GM12878 (cell line): ENCODE measurements around the gene AMZ2. TPM values are rescaled to one million over a fixed set of nuclear protein-coding genes. Genes with fewer than 3 reads are reported as not detected.

Source experiments
- ATAC-seq: fragments of 200-7000 bp; cut with Tn5 transposase; 3 replicates; pipeline ENCODE4 v1.9.1; 2020; ENCODE audit warnings: mild to moderate bottlenecking, moderate library complexity
- BruUV-seq: library from RNA; stranded (reverse); fragments of 400-500 nt; replicated peaks from 2 replicates; lab custom pipeline; 2021; lab: Mats Ljungman, UMichigan
- CTCF ChIA-PET: fragments of 300-600 bp; sonication (Branson Sonifier 250); formaldehyde crosslinking; extraction: SDS; loops from one replicate; lab custom pipeline; 2021; ENCODE audit warnings: inconsistent platforms; lab: Yijun Ruan, JAX
- POLR2A ChIA-PET: fragments of 350-600 bp; formaldehyde crosslinking; extraction: SDS; loops from one replicate; lab custom pipeline; 2021; ENCODE audit warnings: inconsistent platforms; lab: Charles Lee
- RAD21 ChIA-PET: fragments of 300-600 bp; sonication (Branson Sonifier 250); formaldehyde crosslinking; loops from one replicate; lab custom pipeline; 2023; ENCODE audit warnings: antibody characterized with exemption; ENCODE audit not compliant: unreplicated experiment; lab: Charles Lee
- SMC1A ChIA-PET: fragments of 300-600 bp; sonication (Branson Sonifier 250); formaldehyde crosslinking; loops from one replicate; lab custom pipeline; 2023; ENCODE audit not compliant: unreplicated experiment, uncharacterized antibody; lab: Charles Lee
- DNase-seq: peaks from one replicate; pipeline ENCODE4 v3.0.0-alpha.2; 2011; ENCODE audit warnings: low read depth, low spot score
- FAIRE-seq: peaks from 3 replicates; lab custom pipeline; 2011; peaks lifted over from hg19 to GRCh38; lab: Jason Lieb, UNC
- H2AFZ ChIP-seq: 2 replicates; pipeline ENCODE4 v1.6.0; 2011; ENCODE audit warnings: low read depth, low read length, control low read depth; ENCODE audit not compliant: control insufficient read depth
- H3K27ac ChIP-seq: 2 replicates; pipeline ENCODE4 v1.5.1; 2011; ENCODE audit warnings: control low read depth; ENCODE audit not compliant: control insufficient read depth, insufficient read depth
- H3K27me3 ChIP-seq, 2 experiments: replicated peaks in 1 of 2; 2 replicates each; pipeline versions ENCODE4 v1.6.0 to v1.6.1; 2011; ENCODE audit warnings: low read length in 1 of 2; ENCODE audit not compliant: control insufficient read depth in 2 of 2, insufficient read depth in 2 of 2
- H3K36me3 ChIP-seq, 2 experiments: 2 replicates each; pipeline ENCODE4 v1.5.1; 2011; ENCODE audit warnings: low read length in 1 of 2; ENCODE audit not compliant: control insufficient read depth in 2 of 2, insufficient read depth in 2 of 2
- H3K4me1 ChIP-seq: 2 replicates; pipeline ENCODE4 v1.6.1; 2011; ENCODE audit warnings: mild to moderate bottlenecking, low read length, moderate library complexity, mixed read lengths; ENCODE audit not compliant: control insufficient read depth, insufficient read depth
- H3K4me2 ChIP-seq: 2 replicates; pipeline ENCODE4 v1.6.0; 2011; ENCODE audit warnings: control low read depth; ENCODE audit not compliant: control insufficient read depth, insufficient read depth
- H3K4me3 ChIP-seq: fragments of 200-600 bp; sonication (generic); 2 replicates; pipeline ENCODE4 v1.5.1; 2016
- H3K79me2 ChIP-seq: 2 replicates; pipeline ENCODE4 v1.6.0; 2011; ENCODE audit warnings: low read length; ENCODE audit not compliant: control insufficient read depth, insufficient read depth
- H3K9ac ChIP-seq: 2 replicates; pipeline ENCODE4 v1.8.0; 2011; ENCODE audit warnings: low read length, control low read depth, mixed read lengths; ENCODE audit not compliant: control insufficient read depth, insufficient read depth
- H3K9me3 ChIP-seq: replicated peaks from 3 replicates; pipeline ENCODE4 v1.5.1; 2011; ENCODE audit warnings: mild to moderate bottlenecking, low read length; ENCODE audit not compliant: control insufficient read depth, insufficient read depth
- H4K20me1 ChIP-seq: 2 replicates; pipeline ENCODE4 v1.6.0; 2011; ENCODE audit not compliant: control insufficient read depth, insufficient read depth
- BCL11A ChIP-seq: IDR thresholded peaks from 2 replicates; pipeline ENCODE4 v1.6.1; 2011; ENCODE audit warnings: low read depth, low read length
- BHLHE40 ChIP-seq, 2 experiments: fragments of 450-650 bp in 1 of 2; IDR thresholded peaks; 2 replicates each; pipeline ENCODE4 v1.6.1; 2011 to 2017; ENCODE audit warnings: low read depth in 2 of 2, borderline replicate concordance in 1 of 2, improper control_type of control experiment in 1 of 2, low read length in 1 of 2, mild to moderate bottlenecking in 1 of 2
- DPF2 ChIP-seq: fragments of 450-650 bp; IDR thresholded peaks from 2 replicates; pipeline ENCODE4 v1.6.1; 2017; ENCODE audit warnings: mild to moderate bottlenecking
- EGR1 ChIP-seq, 2 experiments: IDR thresholded peaks; 1 replicate in 1 of 2; 2 replicates in 1 of 2; pipeline ENCODE4 v1.6.1; 2011 to 2012; ENCODE audit warnings: low read depth in 2 of 2, low read length in 2 of 2, borderline replicate concordance in 1 of 2, mild to moderate bottlenecking in 1 of 2, moderate library complexity in 1 of 2
- ETV6 ChIP-seq, 2 experiments: fragments of 450-650 bp in 1 of 2; IDR thresholded peaks in 1 of 2; conservative IDR thresholded peaks in 1 of 2; 2 replicates each; pipeline ENCODE4 v1.6.1; 2014; ENCODE audit warnings: antibody characterized with exemption in 1 of 2, borderline replicate concordance in 1 of 2, low read depth in 1 of 2, mild to moderate bottlenecking in 1 of 2, moderate library complexity in 1 of 2
- JUND ChIP-seq: IDR thresholded peaks from 2 replicates; pipeline ENCODE4 v1.6.1; 2012; ENCODE audit warnings: low read depth, mild to moderate bottlenecking, low read length, improper control_type of control experiment, moderate library complexity
- LARP7 ChIP-seq: fragments of 450-650 bp; IDR thresholded peaks from 2 replicates; pipeline ENCODE4 v1.6.1; 2017; ENCODE audit warnings: mild to moderate bottlenecking
- NBN ChIP-seq: fragments of 450-650 bp; IDR thresholded peaks from 2 replicates; pipeline ENCODE4 v1.6.1; 2016
- NFYB ChIP-seq: IDR thresholded peaks from 2 replicates; pipeline ENCODE4 v1.6.1; 2011; ENCODE audit warnings: low read depth, mild to moderate bottlenecking, low read length, improper control_type of control experiment, moderate library complexity; ENCODE audit not compliant: insufficient read depth
- PML ChIP-seq: IDR thresholded peaks from 2 replicates; pipeline ENCODE4 v1.6.1; 2012; ENCODE audit warnings: low read length, inconsistent platforms
- RAD21 ChIP-seq: IDR thresholded peaks from 2 replicates; pipeline ENCODE4 v1.6.1; 2011; ENCODE audit warnings: mild to moderate bottlenecking, low read depth, low read length, moderate library complexity; ENCODE audit not compliant: insufficient read depth
- SRF ChIP-seq, 2 experiments: IDR thresholded peaks; 2 replicates each; pipeline ENCODE4 v1.6.1; 2011; ENCODE audit warnings: low read depth in 2 of 2, low read length in 2 of 2, mild to moderate bottlenecking in 1 of 2, moderate library complexity in 1 of 2
- TCF12 ChIP-seq: IDR thresholded peaks from 2 replicates; pipeline ENCODE4 v1.6.1; 2011; ENCODE audit warnings: low read depth, mild to moderate bottlenecking, low read length
- TCF3 ChIP-seq: IDR thresholded peaks from 2 replicates; pipeline ENCODE4 v1.6.1; 2012; ENCODE audit warnings: low read depth, mild to moderate bottlenecking, low read length, borderline replicate concordance; ENCODE audit not compliant: insufficient read depth
- ZSCAN29 ChIP-seq: fragments of 450-650 bp; IDR thresholded peaks from 2 replicates; pipeline ENCODE4 v1.6.1; 2017; ENCODE audit warnings: mild to moderate bottlenecking, moderate library complexity
- WGBS: methylation state at CpG from one replicate; pipeline ENCODE4 v1.1.6; 2016; ENCODE audit warnings: low lambda C conversion rate; ENCODE audit not compliant: insufficient replicate concordance, insufficient coverage; ENCODE audit errors: missing lambda C conversion rate; 5-methylcytosine and 5-hydroxymethylcytosine counted together
- in situ Hi-C: fragments of 300-500 bp; cut with MboI; formaldehyde crosslinking; loops from 9 replicates; pipeline ENCODE4 v1.14.3; 2018; ENCODE audit warnings: mixed read lengths
- intact Hi-C: fragments of 100-400 bp; cut with micrococcal nuclease; formaldehyde crosslinking; loops from one replicate; pipeline ENCODE4 v1.14.2; 2022; ENCODE audit not compliant: unreplicated experiment
- polyA plus RNA-seq, 11 experiments: library from polyadenylated mRNA; depleted of rRNA in 4 of 11; unstranded in 6 of 11; stranded (reverse) in 5 of 11; fragments of >200 nt; fragmentation: Nextera tagmentation in 4 of 11; fragmentation: Illumina TruSeq in 1 of 11; extraction: Ambion mirVana in 4 of 11; extraction: Trizol in 1 of 11; gene quantifications; 1 replicate in 1 of 11; 2 replicates in 10 of 11; pipeline versions ENCODE4 v1.2.1 to v1.2.3, GENCODE V29; 2011 to 2016; ENCODE audit warnings: inconsistent platforms in 2 of 11, missing spikeins in 2 of 11, low read depth in 1 of 11
- total RNA-seq, 4 experiments: library from RNA; depleted of rRNA in 3 of 4; stranded (reverse); fragments of >200 nt in 3 of 4; fragmentation: Illumina TruSeq in 1 of 4; extraction: Trizol in 1 of 4; gene quantifications; 2 replicates each; pipeline versions ENCODE4 v1.2.1 to v1.2.3, GENCODE V29; 2013 to 2021
- TF ChIP-seq, protein P1 (sequence below): IDR thresholded peaks from 2 replicates; pipeline ENCODE4 v1.6.1; 2011; ENCODE audit warnings: borderline replicate concordance, low read depth, mild to moderate bottlenecking, moderate library complexity, low read length; ENCODE audit not compliant: insufficient read depth, poor library complexity, severe bottlenecking

AMZ2 gene
- total and polyA plus RNA-seq, 10 of the 15 experiments (the other 5 are each of a cell fraction or from before 2014, with no cell fraction given): 79.1 to 189 (median 126) TPM

DNA sequence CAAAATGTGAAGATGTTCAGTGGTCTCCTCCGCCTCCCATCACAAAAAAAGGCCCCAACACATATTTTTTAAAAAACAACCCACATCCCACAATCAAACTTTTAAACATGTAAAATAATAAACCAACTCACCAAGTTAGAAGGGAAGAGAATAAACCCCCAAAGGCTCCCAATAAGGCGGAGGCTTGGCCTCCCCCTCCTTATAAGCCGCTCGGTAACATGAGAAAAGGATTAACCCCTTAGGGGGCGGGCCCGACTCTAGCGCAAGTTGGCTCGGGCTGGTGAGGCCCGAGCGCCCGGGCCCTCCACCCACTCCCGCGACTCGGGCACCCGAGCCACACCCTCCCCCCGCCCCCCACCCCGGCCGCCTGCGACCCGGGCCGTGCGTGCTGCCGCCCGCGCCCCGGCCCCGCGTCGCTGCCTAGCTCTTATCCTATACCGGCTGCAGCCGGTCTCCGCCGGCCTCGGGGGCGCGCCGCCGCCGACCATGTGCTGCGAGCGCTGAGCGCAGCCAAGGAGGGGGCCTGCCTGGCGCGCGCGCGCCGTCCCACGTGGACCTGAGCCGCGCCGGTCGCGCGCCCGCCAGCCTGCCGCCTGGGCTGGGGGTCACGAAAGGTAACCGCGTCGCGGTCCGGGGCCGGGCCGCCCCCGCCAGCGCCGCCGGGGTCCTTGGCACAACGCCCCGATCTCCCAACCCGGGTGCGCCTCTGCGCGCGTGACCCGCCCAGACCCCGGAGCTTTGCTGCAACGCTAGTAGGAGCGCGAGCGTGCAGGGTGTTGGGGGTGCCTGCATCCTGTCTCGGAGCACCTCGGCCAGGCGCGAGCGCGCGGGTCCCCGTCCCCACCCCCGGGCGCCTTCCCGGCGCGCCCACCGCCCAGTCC is 43.4 kb downstream of the AMZ2 start, which contains the start of the genes ARSG and SLC16A6 (continued):
- TF ChIP-seq, protein P1, sequence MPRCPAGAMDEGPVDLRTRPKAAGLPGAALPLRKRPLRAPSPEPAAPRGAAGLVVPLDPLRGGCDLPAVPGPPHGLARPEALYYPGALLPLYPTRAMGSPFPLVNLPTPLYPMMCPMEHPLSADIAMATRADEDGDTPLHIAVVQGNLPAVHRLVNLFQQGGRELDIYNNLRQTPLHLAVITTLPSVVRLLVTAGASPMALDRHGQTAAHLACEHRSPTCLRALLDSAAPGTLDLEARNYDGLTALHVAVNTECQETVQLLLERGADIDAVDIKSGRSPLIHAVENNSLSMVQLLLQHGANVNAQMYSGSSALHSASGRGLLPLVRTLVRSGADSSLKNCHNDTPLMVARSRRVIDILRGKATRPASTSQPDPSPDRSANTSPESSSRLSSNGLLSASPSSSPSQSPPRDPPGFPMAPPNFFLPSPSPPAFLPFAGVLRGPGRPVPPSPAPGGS: peak; percentile 14
- TF ChIP-seq JUND (no peak), NFYB (no peak)

DNA sequence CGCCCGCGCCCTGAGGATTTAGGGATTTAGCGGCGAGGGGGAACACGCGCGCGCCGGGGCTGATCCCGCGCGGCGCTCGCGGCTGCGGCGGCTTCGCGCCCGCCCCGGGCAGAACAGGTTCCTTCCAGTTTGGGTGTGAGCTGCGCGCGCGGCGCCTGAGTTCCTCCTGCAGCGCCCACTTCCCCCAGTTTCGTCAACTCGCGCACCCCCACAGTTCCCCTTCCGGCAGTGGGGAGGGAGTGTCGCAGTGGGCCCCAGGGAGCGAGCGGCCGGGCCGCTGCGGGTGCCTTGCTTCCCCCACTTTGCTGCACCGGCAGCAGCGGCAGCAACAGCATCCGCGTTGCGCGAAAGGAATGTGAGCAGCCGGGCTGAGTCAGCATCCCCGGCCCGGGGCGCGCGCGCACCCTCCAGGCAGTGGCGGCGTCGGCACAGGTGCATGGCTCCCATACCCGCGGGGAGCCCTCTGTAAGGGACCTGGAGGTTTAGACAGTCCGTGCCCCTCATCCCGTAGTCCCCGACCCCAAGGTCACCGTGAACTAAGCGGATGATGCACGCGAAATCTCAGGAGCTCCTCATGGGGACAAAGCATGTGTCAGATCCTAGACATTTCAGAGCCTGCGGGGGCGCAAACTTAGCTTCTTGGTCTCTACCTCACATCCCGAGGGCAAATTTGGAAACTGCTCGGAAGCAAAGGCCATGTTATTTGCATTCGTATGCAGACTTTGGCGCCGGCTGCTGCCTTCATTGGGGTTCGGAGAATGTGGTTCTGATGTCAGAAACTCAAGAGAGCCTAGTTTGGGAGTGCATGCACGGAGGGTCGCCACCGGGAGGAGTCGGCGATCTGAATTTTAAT is 44.2 kb downstream of the AMZ2 start:
- ATAC-seq: peak; percentile 78
- TF ChIP-seq BHLHE40 (IDR thresholded peaks at IDR 0.05; ENCODE audit: borderline replicate concordance in 1 of 2, low read depth in 2 of 2, low read length in 1 of 2): peak in 1 of 2 experiments; percentile 42; a peak in 2 of 4 replicates
- peak in 1 of 2 experiments; percentile 35; a peak in 1 of 4 replicates for TF ChIP-seq SRF (IDR thresholded peaks at IDR 0.05; ENCODE audit: low read depth in 2 of 2, low read length in 2 of 2)
- no peak for TF ChIP-seq ZSCAN29
- peak; percentile 65; the same call in 1 of the 2 replicates for TF ChIP-seq NBN
- peak in 1 of 2 experiments; percentile 93; a peak in 2 of 4 replicates for TF ChIP-seq ETV6 (conservative IDR thresholded peaks at IDR 0.05 in 1 of 2, IDR thresholded peaks at IDR 0.05 in 1 of 2; ENCODE audit: borderline replicate concordance in 1 of 2, low read depth in 1 of 2)
- no peak for TF ChIP-seq RAD21
- TF ChIP-seq LARP7: peak; percentile 31; the same call in 1 of the 2 replicates
- TF ChIP-seq TCF3: peak; percentile 85; the same call in 1 of the 2 replicates
- peak; percentile 68; the same call in 1 of the 2 replicates for TF ChIP-seq TCF12
- peak; percentile 85 for TF ChIP-seq PML
- TF ChIP-seq BCL11A: no peak
- peak in 1 of 2 experiments; percentile 79; a peak in 2 of 3 replicates for TF ChIP-seq EGR1 (IDR thresholded peaks at IDR 0.05; ENCODE audit: borderline replicate concordance in 1 of 2, low read depth in 2 of 2, low read length in 2 of 2)
- TF ChIP-seq DPF2: 0 out of 2 replicates have a peak, but pooled peaks have one; percentile 40

More for the DNA sequence above, 44.2 kb downstream of the AMZ2 start:
- no peaks in the 10 kb centered on the region for H4K20me1 ChIP-seq
- intact Hi-C loops: loop anchor here (1.0 to 5.0 kb wide), 4 partner anchors 27 to 168 kb away; partner anchors contain the start of gene AMZ2
- peak overlapping the region; percentile 98 for H3K9ac ChIP-seq
- no peaks in the 10 kb centered on the region for H3K36me3 ChIP-seq
- H3K27ac ChIP-seq: peak overlapping the region; percentile 95
- CTCF ChIA-PET: interaction anchor here (0.9 to 2.2 kb wide), 6 partner anchors 107 to 177 kb away, joined by 3 to 8 read pairs (median 4); no protein-coding TSS in a partner anchor
- peaks cover 22% of the 10 kb centered on the region for H3K4me1 ChIP-seq
- SMC1A ChIA-PET: interaction anchor here (0.7 to 1.3 kb wide), 6 partner anchors 27 to 170 kb away, joined by 3 to 5 read pairs (median 4); no protein-coding TSS in a partner anchor
- WGBS: 1% methylated on average over 64 of the region's 76 CpGs
- FAIRE-seq (peak; percentile 56), DNase-seq (peak; percentile 70)
- POLR2A ChIA-PET: interaction anchor here (1.0 to 3.7 kb wide), 3 partner anchors 30 to 168 kb away, joined by 4 to 28 read pairs (median 5); partner anchors contain the start of gene WIPI1
- BruUV-seq: no TSS peak
- H3K79me2 ChIP-seq: peaks cover 37% of the 10 kb centered on the region
- no peaks in the 10 kb centered on the region for H3K9me3 ChIP-seq
- peak overlapping the region; percentile 74 for H3K4me3 ChIP-seq
- no peaks in the 10 kb centered on the region for H3K27me3 ChIP-seq
- peak overlapping the region; percentile 96 for H3K4me2 ChIP-seq
- H2AFZ ChIP-seq: peak overlapping the region; percentile 39
- in situ Hi-C loops: no loop called here
- RAD21 ChIA-PET: interaction anchor here (1.4 to 6.9 kb wide), 3 partner anchors 44 to 168 kb away, joined by 4 to 54 read pairs (median 5); partner anchors contain the start of genes AMZ2 and WIPI1
